KG1 (cell line): ENCODE measurements around the gene PIPOX.

Source experiments
- DNase-seq: peaks from one replicate; lab custom pipeline; 2025; lab: John Stamatoyannopoulos, UW

PIPOX gene

GRCh38 chr17:29042679-29043538, at the start of gene PIPOX:
Gene PIPOX (plus strand): TSS chr17:29043141. CDS start chr17:29043226, 85 bp downstream.
- DNase-seq: no peak

GRCh38 chr17:28993645-28994426, 49.1 kb upstream of the PIPOX start:
- no peak for DNase-seq

GRCh38 chr17:28996554-28997096, 46.3 kb upstream of the PIPOX start:
- DNase-seq: no peak

- DNase-seq: no peak
Observed at GRCh38 chr17:28997806-28998205, 45.1 kb upstream of the PIPOX start.

GRCh38 chr17:28999206-28999605, 43.7 kb upstream of the PIPOX start:
- no peak for DNase-seq

GRCh38 chr17:29000973-29001372, 42.0 kb upstream of the PIPOX start:
- no peak for DNase-seq

GRCh38 chr17:29002811-29003210, 40.1 kb upstream of the PIPOX start:
- DNase-seq: no peak

- no peak for DNase-seq
Observed at GRCh38 chr17:29003289-29003688, 39.7 kb upstream of the PIPOX start.

GRCh38 chr17:29004081-29004692, 38.8 kb upstream of the PIPOX start:
- DNase-seq: no peak

- no peak for DNase-seq
Observed at GRCh38 chr17:29005936-29006511, 36.9 kb upstream of the PIPOX start, which contains the start of gene SEZ6. Gene SEZ6 (minus strand): TSS chr17:29006033. CDS start chr17:29005869, 164 bp downstream.

- DNase-seq: no peak
Observed at GRCh38 chr17:29007456-29007855, 35.5 kb upstream of the PIPOX start.

GRCh38 chr17:29007860-29008455, 35.0 kb upstream of the PIPOX start:
- DNase-seq: no peak

GRCh38 chr17:29008591-29008990, 34.4 kb upstream of the PIPOX start:
- no peak for DNase-seq

GRCh38 chr17:29010129-29010528, 32.8 kb upstream of the PIPOX start:
- no peak for DNase-seq

GRCh38 chr17:29010586-29010985, 32.4 kb upstream of the PIPOX start:
- DNase-seq: no peak

- DNase-seq: no peak
Observed at GRCh38 chr17:29012535-29012934, 30.4 kb upstream of the PIPOX start.

- DNase-seq: no peak
Observed at GRCh38 chr17:29014716-29015115, 28.2 kb upstream of the PIPOX start.

GRCh38 chr17:29016345-29017210, 26.4 kb upstream of the PIPOX start:
- no peak for DNase-seq

- DNase-seq: no peak
Observed at GRCh38 chr17:29018788-29019474, 24.0 kb upstream of the PIPOX start.
